Spleen (tissue), 11 donors: ENCODE measurements around the gene ECT2L. TPM values are rescaled to one million over a fixed set of nuclear protein-coding genes. Genes with fewer than 3 reads are reported as not detected.

ENCODE experiments used
- DNase-seq: peaks from one replicate; pipeline ENCODE4 v3.0.0-alpha.2; 2020
- H3K27ac ChIP-seq, 8 donors: fragments of 200-600 bp; sonication (generic) in 7 of 8; 1 replicate in 4 of 8; 2 replicates in 4 of 8; pipeline versions ENCODE4 v1.5.0 to v1.8.0; 2016 to 2021; ENCODE audit warnings: inconsistent platforms in 4 of 8, mild to moderate bottlenecking in 4 of 8, moderate library complexity in 1 of 8
- H3K27me3 ChIP-seq, 7 donors: fragments of 200-600 bp; sonication (generic) in 6 of 7; replicated peaks in 1 of 7; 1 replicate in 4 of 7; 2 replicates in 3 of 7; pipeline versions ENCODE4 v1.5.0 to v1.8.0; 2016 to 2021; ENCODE audit warnings: inconsistent platforms in 3 of 7, mild to moderate bottlenecking in 1 of 7
- H3K36me3 ChIP-seq, 6 donors: fragments of 200-600 bp; sonication (generic) in 5 of 6; 1 replicate in 4 of 6; 2 replicates in 2 of 6; pipeline versions ENCODE4 v1.5.0 to v1.8.0; 2016 to 2021; ENCODE audit warnings: inconsistent platforms in 2 of 6
- H3K4me1 ChIP-seq, 6 donors: fragments of 200-600 bp; sonication (generic) in 5 of 6; 1 replicate in 3 of 6; 2 replicates in 3 of 6; pipeline versions ENCODE4 v1.5.0 to v1.8.0; 2016 to 2021; ENCODE audit warnings: inconsistent platforms in 3 of 6
- H3K4me3 ChIP-seq, 8 donors: fragments of 200-600 bp; sonication (generic) in 7 of 8; 1 replicate in 4 of 8; 2 replicates in 4 of 8; pipeline versions ENCODE4 v1.5.0 to v1.8.0; 2016 to 2021; ENCODE audit warnings: inconsistent platforms in 4 of 8, mild to moderate bottlenecking in 4 of 8, moderate library complexity in 2 of 8
- H3K9me3 ChIP-seq, 8 donors: fragments of 200-600 bp; sonication (generic) in 7 of 8; 1 replicate in 4 of 8; 2 replicates in 4 of 8; pipeline versions ENCODE4 v1.5.0 to v1.8.0; 2016 to 2021; ENCODE audit warnings: inconsistent platforms in 4 of 8
- CTCF ChIP-seq, 11 experiments: fragments of 200-600 bp in 7 of 11; fragments of 450-650 bp in 4 of 11; sonication (generic) in 4 of 11; IDR thresholded peaks in 8 of 11; conservative IDR thresholded peaks in 3 of 11; 1 replicate in 7 of 11; 2 replicates in 4 of 11; pipeline versions ENCODE4 v1.4.0 to v1.8.0; 2016 to 2021; ENCODE audit warnings: antibody characterized with exemption in 11 of 11, inconsistent platforms in 4 of 11, mild to moderate bottlenecking in 1 of 11
- POLR2A ChIP-seq, 3 donors: fragments of 450-650 bp; IDR thresholded peaks; one replicate each; pipeline ENCODE4 v1.5.1; 2017; ENCODE audit warnings: antibody characterized with exemption in 3 of 3, mild to moderate bottlenecking in 1 of 3
- POLR2AphosphoS5 ChIP-seq, 3 donors: sonication (generic); formaldehyde crosslinking; IDR thresholded peaks; one replicate each; pipeline ENCODE4 v1.5.1; 2017; ENCODE audit warnings: antibody characterized with exemption in 3 of 3
- WGBS, 5 donors: extraction: QIAGEN DNeasy Blood & Tissue Kit in 3 of 5; methylation state at CpG; one replicate each; pipeline versions ENCODE4 v1.1.5 to v1.1.7; 2013 to 2018; 5-methylcytosine and 5-hydroxymethylcytosine counted together
- intact Hi-C: fragments of 100-400 bp; cut with DNase I; formaldehyde crosslinking; loops from one replicate; pipeline ENCODE4 v1.15.0; 2023; ENCODE audit warnings: low total_unique reads
- polyA plus RNA-seq, 3 donors: library from polyadenylated mRNA; stranded (reverse); fragments of 200-250 nt; gene quantifications; one replicate each; pipeline ENCODE4 v1.2.1, GENCODE V29; 2013
- total RNA-seq, 7 donors: library from RNA; depleted of rRNA in 3 of 7; stranded (reverse); fragments of >200 nt in 3 of 7; fragmentation: NEBNext Ultra II Directional in 4 of 7; extraction: Animal tissue kit (Norgen Biotek cat#: 25700) in 4 of 7; gene quantifications; one replicate each; pipeline versions ENCODE4 v1.1.0 to v1.2.1, GENCODE V29; 2016 to 2021
- donor health status: healthy with polysubstance abuse.
- donor health status: DM: no; HTN: no; CAD: no; lungs with moderate emphysema.
- donor health status: DM: no; HTN: no; CAD: no.
- donor health status: Bipolar disorder and iron deficiency.
- donor health status: healthy.
- donor health status: DM: no; HTN: no; CAD: no.
- donor health status: DM: yes; HTN: yes; CAD: no.

The ECT2L gene
- total and polyA plus RNA-seq, 10 donors = 0.12 to 0.17 (median 0.13) TPM; not detected in 7

GRCh38 chr6:138909975-138910374, 114.1 kb downstream of the ECT2L start:
- Histone ChIP-seq H3K27ac (no peak overlapping the region), H3K9me3 (no peaks in the 10 kb centered on the region), H3K4me3 (no peak overlapping the region), H3K27me3 (no peaks in the 10 kb centered on the region), H3K4me1 (no peaks in the 10 kb centered on the region), H3K36me3 (peaks cover 0 to 100% (median 71%) of the 10 kb centered on the region in 6 donors)
- no peak for DNase-seq
- intact Hi-C loops = no loop called here
- TF ChIP-seq POLR2AphosphoS5 (IDR thresholded peaks at IDR 0.05) (no peak), POLR2A (IDR thresholded peaks at IDR 0.05) (no peak), CTCF (IDR thresholded peaks at IDR 0.05 in 8 of 11, conservative IDR thresholded peaks at IDR 0.05 in 3 of 11) (no peak)
- 87 to 100% (median 95%) methylated on average over 1 of the region's 1 CpG for WGBS, 5 donors

- peaks cover 2 to 100% (median 69%) of the 10 kb centered on the region in 6 donors for H3K36me3 ChIP-seq
- H3K27me3 ChIP-seq = no peaks in the 10 kb centered on the region
- H3K4me1 ChIP-seq = no peaks in the 10 kb centered on the region
- TF ChIP-seq CTCF (IDR thresholded peaks at IDR 0.05 in 8 of 11, conservative IDR thresholded peaks at IDR 0.05 in 3 of 11) = no peak
- TF ChIP-seq POLR2A (IDR thresholded peaks at IDR 0.05) = no peak
- H3K4me3 ChIP-seq = no peak overlapping the region
- WGBS, 5 donors = 62 to 74% (median 65%) methylated on average over 3 of the region's 3 CpGs
- no peak overlapping the region for H3K27ac ChIP-seq
- no peak for DNase-seq
- intact Hi-C loops = no loop called here
- H3K9me3 ChIP-seq = no peaks in the 10 kb centered on the region
Observed at GRCh38 chr6:138912308-138912707, 116.4 kb downstream of the ECT2L start.

- Histone ChIP-seq H3K4me3 (no peak overlapping the region), H3K27me3 (no peaks in the 10 kb centered on the region), H3K27ac (no peak overlapping the region), H3K36me3 (peaks cover 2 to 100% (median 61%) of the 10 kb centered on the region in 6 donors), H3K9me3 (no peaks in the 10 kb centered on the region), H3K4me1 (no peaks in the 10 kb centered on the region)
- 74 to 87% (median 85%) methylated on average over 1 of the region's 1 CpG for WGBS, 5 donors
- intact Hi-C loops = no loop called here
- TF ChIP-seq POLR2A (IDR thresholded peaks at IDR 0.05) (no peak), POLR2AphosphoS5 (IDR thresholded peaks at IDR 0.05) (no peak), CTCF (IDR thresholded peaks at IDR 0.05 in 8 of 11, conservative IDR thresholded peaks at IDR 0.05 in 3 of 11) (no peak)
- no peak for DNase-seq
Observed at GRCh38 chr6:138914701-138915100, 118.8 kb downstream of the ECT2L start.

GRCh38 chr6:138920906-138921305, 125.0 kb downstream of the ECT2L start:
- Histone ChIP-seq H3K27me3 (no peaks in the 10 kb centered on the region), H3K27ac (no peak overlapping the region), H3K36me3 (peaks cover 4 to 79% (median 26%) of the 10 kb centered on the region in 6 donors), H3K4me1 (no peaks in the 10 kb centered on the region), H3K4me3 (no peak overlapping the region), H3K9me3 (no peaks in the 10 kb centered on the region)
- WGBS, 5 donors = 82 to 88% (median 85%) methylated on average over 3 of the region's 3 CpGs
- DNase-seq = no peak
- TF ChIP-seq POLR2A (IDR thresholded peaks at IDR 0.05) (no peak), CTCF (IDR thresholded peaks at IDR 0.05 in 8 of 11, conservative IDR thresholded peaks at IDR 0.05 in 3 of 11) (no peak), POLR2AphosphoS5 (IDR thresholded peaks at IDR 0.05) (no peak)
- intact Hi-C loops = no loop called here
